ENCODE measurements around the gene KLHL17.

KLHL17 gene

DNA sequence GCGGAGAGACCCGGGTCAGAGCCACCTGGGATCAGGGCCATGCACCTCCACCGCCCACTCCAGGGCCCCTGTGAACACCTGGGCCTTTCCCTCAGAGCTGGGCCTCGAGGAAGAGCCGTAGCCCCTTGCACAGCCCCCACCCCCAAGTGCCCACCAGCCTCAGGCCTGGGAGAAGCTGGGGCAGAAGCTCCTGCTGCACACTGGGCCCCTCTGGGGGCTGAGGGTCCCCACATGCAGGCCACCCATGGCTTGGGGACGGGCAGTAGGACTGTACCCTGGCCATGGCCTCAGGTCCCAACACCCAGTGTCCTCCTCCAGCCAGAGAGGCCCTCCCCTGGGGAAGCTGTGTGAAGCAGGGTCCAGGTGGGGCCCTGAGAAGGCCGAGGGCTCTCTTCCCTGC, 7.8 kb upstream of the KLHL17 start:
- DNase-seq, result no peak

DNA sequence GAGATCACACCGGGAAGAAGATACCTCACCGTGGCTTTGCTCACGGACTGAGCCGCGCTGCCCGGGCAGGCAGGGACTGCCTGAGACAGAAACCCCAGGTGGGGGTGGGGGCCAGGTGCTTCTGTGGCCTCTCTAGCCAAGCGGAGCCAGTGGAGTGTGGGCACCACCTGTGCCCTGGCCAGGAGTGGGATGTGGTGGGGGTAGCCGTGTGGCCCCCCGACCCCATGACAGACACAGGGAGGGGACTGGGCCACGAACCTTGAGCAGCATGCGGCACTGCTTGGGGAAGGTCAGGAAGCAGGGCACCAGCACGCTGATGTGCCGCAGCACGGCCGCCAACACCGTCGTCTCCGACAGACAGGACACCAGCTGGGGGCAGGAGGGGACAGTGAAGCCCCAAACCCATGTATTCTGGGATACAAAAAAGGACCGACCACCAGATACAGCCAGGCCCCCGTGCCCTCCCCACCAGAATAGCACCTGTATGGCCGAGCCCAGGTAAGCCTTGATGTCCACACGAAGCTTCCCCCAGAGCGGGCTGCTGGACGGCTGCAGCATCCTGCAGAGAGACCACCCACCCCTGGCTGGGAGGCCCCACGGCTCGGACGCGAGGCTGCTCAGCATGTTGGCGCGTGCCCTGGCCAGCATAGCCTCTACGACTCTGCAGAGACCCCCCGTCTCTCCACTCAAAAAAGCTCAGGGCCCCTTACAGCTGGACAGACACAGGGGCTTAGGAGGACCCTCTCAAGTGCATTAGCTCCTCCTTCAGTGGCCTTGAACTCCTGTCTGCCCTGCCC, 6.7 kb upstream of the KLHL17 start:
- no peak for DNase-seq

DNA sequence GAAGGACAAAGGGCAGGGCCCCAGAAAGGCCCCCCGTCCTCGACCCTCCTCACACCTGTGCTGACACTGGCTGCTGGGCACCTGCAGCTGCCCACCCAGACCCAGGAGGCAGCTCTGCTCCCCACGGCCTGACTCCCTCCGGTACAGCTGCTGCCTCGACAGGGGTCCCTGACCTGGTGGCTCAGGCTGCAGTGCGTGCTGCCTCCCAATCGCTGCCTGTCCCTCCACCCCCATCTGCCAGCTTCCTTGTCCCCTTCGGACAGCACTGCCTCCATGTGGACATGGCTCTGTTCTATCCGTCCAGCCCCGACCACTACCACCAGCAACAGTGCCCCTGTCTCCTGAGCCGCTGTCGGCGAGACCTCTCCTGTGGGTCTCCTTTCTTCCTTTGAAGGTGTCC, 5.5 kb upstream of the KLHL17 start:
- DNase-seq, result no peak

DNA sequence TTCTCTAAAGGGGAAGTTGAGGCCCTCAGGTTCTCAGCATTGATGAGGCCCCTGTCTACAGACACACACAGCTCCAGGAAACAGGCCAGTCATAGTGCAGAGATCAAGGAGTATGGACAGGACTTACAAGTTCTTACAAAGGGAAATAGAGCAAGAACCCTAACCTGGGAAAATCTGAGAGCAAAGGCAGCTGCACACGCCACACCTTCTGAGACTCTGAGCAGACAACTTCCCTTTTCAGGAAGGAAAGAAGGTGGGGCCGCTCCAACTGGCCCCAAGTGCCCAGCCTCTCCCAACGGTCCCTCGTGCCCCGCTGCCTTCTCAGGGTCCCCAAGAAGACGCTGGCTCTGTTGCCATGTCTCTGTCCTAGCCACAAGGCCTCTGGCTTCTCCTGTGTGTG, 4.9 kb upstream of the KLHL17 start:
- no peak for DNase-seq

DNA sequence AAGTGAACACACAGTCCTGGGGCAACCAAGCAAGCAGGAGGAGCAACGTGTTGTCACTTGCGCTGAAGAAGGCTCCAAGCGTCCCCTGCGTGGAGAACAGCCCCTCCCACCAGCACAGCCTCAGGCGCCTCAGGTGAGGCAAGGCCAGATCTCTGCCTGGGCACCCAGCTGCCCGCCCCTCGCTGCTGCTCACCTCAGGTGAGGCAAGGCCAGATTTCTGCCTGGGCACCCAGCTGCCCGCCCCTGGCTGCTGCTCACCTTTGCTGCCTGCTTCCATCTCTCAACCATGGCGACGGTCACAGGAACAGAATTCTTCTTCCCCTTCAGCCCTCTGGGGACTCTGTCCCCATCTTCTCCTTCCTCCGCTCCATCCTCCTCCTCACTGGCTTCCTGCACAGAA, 3.7 kb upstream of the KLHL17 start:
- no peak for DNase-seq

DNA sequence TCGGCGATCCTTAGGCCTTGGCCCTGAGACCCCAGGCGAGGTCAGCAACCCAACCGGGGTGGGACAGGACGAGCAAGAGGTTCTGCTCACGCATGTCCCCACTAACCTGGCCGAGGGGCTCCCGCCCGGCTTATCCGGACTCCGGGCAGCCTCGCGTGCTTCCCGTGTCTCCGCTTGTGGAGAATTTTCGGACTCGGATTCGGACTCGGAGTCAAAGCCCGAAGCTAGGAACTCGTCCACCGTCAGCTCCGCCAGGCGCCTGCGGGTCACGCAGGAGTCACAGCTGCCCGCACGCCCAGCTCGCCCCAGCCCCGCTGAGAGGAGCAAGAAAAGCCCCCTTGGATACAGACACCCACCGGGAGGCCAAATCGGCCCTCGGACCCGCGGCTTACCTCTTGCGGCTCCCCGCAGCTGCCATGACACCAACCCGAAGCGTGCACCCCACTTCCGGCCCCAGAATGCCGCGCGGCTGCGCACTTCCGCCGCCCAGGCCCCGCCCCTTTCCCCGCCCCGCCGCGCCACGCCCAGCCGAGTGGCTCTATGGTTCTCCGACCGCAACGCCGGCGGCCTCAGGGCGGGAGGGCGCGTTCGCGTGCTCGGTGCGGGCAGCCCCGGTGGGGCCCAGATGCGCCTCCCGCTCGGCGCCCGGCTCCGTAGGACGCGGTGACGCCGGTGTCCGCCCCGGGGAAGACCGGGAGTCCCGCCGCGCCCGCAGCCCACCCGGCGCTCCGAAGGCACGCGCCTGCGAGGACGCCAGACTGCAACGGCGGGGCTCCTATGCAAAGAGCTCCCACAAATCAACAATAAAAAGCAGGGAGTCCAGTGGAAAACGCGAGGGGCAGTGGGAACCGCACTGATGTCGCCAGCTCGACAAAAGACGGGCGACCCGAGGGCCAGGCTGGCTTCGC, 1.3 kb upstream of the KLHL17 start, which contains the start of gene NOC2L:
TSS of gene NOC2L (minus strand) at position 434 of the 908 bp plus-strand sequence. CDS start at position 418, 16 bp downstream.
- DNase-seq, result peak; percentile 95

DNA sequence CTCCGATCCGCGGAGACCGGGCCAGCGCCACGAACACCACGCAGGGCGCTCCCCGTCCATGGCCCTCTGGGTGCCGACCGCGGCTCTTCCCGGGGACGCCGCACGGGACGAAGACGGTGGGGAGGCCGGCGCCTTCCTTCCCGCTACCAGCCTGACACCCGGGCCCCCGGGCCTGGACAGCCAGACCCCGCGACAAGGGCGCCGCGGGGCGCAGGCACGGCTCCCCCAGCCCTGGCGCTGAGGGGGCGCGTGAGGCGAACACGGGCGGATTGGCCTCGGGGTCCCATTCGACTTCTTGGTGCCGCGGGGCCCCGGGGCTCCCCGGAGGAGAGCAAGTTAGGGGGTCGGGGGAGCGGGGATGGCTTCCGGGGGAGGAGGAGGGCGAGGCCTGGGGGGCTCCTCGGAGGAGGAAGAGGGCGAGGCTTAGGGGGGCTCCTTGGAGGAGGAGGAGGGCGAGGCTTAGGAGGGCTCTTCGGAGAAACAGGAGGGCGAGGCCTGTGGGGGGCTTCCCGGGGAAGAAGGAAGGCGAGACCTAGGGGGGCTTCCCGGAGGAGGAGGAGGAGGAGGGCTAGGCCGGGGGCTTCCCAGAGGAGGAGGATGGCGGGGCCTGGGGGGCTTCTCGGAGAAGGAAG, 537 bp upstream of the KLHL17 start:
- no peak for DNase-seq

DNA sequence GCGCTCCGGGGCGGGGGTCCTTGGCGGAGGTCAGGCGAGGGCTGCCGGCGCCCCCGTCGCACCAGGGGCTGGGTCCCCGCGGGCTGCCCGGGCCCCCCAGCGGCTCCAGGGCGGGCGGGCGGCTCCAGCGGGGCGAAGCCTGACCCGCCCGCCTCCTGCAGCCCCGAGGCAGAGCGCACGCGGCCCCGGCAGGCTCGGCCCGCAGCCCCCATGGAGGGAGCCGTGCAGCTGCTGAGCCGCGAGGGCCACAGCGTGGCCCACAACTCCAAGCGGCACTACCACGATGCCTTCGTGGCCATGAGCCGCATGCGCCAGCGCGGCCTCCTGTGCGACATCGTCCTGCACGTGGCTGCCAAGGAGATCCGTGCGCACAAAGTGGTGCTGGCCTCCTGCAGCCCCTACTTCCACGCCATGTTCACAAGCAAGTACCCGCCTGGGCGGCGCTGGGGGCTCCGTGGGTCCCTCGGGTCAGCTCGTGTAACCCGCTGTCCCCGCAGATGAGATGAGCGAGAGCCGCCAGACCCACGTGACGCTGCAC, 817 bp downstream of the KLHL17 start:
- no peak for DNase-seq

DNA sequence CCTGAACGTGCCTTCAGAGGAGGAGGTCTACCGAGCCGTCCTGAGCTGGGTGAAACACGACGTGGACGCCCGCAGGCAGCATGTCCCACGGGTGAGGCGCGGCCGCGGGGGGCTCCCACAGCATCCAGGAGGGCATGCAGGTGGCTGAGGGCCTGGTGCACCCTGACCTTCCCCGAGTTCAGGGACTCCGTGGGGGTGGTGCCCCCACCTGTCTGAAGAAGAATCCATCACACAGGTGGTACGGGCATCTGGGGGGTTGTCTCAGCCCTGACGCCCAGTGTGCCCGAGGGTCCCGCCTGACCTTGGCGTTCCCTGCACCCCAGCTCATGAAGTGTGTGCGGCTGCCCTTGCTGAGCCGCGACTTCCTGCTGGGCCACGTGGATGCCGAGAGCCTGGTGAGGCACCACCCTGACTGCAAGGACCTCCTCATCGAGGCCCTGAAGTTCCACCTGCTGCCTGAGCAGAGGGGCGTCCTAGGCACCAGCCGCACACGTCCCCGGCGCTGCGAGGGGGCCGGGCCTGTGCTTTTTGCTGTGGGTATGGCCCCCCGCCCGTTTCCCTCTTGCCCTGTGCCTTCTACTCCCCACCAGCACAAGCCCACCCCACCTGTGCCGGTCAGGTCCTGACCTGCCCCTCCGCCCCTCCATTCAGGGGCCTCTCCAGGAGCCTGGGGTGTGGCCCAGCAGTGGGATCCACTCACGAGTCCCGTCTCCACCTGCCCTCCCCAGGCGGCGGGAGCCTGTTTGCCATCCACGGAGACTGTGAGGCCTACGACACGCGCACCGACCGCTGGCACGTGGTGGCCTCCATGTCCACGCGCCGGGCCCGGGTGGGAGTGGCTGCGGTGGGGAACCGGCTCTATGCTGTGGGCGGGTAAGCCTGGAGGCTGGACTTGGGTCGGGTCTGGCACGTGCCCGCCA, 2.3 kb downstream of the KLHL17 start:
- DNase-seq, result no peak

DNA sequence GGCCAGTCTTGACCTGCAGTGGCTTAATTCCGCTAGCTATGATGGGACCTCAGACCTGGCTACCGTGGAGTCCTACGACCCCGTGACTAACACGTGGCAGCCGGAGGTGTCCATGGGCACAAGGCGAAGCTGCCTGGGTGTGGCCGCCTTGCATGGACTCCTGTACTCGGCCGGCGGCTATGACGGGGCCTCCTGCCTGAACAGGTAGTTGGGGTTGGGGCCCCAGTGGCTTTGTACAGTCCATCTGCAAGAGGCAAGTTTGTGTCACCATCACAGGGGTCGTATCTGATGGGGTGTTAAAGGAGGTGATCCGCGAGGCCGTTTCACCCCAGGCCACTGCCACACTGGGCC, 2.9 kb downstream of the KLHL17 start:
- no peak for DNase-seq

DNA sequence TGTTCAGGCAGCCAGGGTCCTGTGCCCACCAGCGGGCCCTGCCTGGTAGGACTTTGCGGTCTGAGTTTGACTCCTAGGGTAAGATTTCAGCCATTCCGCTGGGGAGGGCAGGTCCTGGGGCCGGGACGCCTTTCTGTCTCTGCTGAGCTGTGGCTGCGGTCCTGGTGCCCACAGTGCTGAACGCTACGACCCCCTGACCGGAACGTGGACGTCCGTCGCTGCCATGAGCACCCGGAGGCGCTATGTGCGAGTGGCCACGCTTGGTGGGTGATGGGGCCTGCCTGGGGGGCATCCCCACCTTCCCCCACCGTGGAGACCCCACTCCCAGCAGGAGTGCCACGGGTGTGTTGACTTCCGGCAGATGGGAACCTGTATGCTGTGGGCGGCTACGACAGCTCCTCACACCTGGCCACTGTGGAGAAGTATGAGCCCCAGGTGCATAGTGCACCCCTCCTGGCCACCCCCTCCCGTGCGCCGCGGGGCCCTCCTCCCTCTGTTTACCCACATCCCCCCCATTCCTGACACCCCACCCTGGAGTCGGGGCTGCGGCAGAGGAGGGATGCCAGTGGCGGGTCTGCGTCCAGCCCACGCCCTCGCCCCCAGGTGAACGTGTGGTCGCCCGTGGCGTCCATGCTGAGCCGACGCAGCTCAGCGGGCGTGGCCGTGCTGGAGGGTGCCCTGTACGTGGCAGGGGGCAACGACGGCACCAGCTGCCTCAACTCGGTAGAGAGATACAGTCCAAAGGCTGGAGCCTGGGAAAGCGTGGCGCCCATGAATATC, 3.6 kb downstream of the KLHL17 start:
- DNase-seq, result no peak

DNA sequence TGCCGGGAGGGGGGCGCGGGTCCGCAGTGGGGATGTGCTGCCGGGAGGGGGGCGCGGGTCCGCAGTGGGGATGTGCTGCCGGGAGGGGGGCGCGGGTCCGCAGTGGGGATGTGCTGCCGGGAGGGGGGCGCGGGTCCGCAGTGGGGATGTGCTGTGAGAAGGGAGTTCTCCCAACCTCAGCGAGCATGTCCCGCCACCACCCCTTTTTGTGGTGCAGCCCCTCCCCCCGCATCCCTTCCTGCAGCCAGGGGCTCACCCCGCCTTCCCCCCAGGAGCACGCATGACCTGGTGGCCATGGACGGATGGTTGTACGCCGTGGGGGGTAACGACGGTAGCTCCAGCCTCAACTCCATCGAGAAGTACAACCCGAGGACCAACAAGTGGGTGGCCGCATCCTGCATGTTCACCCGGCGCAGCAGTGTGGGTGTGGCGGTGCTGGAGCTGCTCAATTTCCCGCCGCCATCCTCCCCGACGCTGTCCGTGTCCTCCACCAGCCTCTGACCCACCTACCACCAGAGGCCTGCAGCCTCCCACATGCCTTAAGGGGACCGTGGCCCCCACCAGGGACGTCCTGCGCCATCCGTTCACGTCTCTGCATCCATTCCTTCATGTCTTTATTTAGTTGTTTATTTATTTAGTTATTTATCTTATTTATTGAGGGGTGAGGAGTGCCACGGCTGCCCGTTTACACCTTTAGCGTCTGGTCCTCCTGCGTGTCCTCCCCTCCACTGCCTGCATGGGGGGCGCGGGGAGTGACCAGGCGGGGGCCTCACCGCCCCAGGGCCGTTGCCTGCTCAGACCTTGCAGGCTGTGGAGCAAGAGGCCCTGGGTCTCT, 4.5 kb downstream of the KLHL17 start:
- DNase-seq, result no peak

DNA sequence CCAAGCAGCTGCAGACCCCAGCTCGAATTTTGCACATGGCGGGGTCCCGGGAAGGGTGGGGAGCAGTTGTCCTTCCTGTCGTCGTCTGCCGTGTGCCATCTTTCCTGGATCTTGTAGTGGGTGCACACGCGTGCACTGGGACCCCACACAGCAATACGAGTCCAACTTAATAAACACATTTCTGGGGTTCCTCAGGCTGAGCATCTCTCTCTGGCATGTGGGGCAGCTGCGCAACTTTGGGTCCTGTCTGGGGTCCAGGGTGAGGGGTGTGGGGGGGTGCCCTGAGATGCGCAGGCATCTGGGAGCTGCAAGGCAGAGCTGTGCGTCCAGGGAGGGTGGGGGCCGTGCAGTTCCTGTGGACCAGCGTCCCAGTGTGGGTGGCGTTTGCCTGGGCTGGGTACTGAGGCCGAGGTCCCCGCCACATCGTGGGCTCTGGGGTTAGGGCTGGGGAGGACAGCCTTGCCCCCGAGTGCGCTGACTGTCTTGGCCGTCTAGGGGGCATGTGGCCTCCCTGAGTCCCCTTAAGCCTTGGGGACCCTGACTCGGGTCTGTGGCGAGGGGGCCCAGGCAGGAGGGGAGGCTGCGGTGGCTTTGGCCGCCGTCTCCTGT, 5.2 kb downstream of the KLHL17 start:
- DNase-seq, result no peak

DNA sequence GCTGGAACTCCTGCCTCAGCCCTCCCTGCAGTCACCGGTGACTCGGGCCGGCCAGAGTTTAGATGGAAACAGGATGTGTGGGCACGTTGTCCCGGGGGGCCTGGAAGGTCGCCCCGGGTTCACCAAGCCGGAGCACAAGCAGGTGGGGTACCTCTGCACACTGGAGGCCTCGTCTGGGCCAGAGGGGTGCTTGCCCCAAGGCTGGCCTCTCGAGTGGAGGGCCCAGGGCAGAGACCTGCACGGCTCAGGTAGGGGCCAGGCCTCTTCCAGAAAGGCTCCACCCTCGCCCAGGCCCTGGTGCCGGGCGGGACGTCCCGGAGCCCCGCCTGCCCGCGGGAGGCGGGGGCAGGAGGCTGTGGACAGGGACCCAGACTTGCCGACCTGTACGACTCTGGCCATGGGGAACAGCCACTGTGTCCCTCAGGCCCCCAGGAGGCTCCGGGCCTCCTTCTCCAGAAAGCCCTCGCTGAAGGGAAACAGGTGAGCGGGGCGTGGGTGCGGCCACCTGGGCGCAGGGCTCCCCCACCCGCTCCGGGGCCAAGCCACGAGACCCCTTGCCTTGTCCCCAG, 5.8 kb downstream of the KLHL17 start, which contains the start of gene PLEKHN1:
TSS of gene PLEKHN1 (plus strand) at position 348 of the 569 bp plus-strand sequence. CDS start at position 398, 50 bp downstream.
- peak; percentile 28 for DNase-seq

DNA sequence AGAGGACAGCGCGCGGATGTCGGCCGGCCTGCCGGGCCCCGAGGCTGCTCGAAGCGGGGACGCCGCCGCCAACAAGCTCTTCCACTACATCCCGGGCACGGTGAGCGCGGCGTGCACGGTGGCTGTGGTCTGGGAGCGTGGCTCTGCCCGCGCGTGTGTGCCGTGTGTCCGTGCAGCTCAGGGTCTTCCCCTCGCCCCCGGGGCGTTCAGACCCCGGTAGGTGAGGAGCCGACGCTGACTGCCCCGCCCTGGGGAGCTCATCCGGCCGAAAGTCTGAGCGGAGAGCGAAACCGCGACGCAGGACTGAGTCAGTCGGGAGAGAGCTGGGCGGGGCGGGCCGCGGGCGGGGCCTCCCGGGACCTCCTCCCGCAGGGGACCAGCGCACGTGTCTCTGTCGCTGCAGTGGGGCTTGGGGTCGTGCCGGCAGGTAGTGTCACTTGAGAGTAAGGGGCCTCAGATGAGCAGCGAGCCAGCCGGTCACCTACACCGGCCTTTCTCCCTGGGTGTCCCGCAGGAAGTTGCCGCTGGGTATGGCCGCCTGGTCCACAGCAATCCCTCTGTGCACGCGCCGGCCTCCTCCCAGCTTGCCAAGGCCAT, 6.4 kb downstream of the KLHL17 start:
- peak; percentile 81 for DNase-seq

DNA sequence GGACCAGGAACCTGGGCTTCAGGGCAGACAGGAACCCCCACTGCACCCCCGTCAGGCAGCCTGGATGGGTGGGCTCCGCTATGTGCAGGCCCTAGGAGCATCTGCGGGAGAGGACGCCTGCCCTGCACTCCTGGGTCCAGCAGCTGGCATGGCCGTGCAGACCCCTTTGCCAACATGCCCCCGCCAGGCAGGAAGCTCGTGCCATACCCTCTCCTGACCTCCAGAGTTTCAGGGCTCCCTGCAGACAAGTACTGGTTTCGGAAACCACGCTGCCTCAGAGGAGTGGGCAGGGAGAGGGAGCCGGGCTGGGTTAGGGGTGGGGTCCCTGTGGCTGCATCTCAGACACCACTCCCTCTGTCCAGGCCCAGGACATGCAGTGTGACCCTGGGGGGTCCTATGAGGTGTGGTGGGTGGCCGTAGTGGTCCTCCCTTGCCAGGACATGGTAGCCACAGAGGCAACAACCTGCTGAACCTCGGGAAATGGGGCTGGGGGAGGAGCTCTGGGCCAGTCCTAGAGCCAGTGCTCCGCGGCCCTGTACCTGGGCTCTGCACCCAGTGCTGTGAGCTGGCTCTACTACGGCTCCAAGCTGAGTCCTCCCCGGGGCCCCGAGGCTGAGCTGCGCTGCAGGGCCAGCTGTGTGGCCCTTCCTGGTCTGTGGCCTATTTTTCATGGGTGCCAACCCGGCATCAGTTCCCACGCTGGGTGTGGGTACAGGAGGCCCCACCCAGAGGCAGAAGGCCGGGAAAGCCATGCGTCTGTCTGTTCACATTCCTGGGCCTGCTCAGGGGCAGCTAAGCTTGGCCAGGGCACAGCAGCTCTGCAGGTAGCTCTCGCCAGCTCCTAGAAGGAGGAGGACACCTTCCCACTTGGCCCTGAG, 7.3 kb downstream of the KLHL17 start:
- no peak for DNase-seq

DNA sequence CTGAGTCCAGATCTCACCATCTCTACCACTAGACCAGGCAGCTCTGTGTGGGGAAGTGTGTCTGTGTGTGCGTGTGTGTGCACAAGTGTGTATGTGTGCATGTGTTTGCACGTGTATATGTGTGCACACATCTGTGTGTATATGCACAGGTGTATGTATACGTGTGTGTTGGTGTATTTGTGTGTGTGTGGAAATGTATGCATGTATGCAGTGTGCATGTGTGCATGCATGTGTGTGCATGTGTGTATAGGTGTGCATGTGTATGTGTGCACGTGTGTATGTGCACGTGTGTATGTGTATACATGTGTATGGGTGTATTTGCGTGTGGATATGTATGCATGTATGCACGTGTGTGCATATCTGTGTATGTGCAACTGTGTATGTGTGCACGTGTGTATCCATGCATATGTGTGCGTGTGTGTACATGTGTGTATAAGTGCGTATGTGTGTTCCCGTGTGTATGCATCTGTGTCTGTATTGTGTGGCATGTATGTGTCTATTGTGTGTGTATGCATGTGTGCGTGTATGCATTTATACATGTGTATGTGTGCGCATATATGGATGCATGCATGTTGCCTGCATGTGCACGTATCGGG, 9.0 kb downstream of the KLHL17 start:
- no peak for DNase-seq

Data from suppressor macrophage treated with lipopolysaccharide for 4 hours (primary cell).